ENCODE measurements around the gene TMEM235.

The TMEM235 gene

DNA sequence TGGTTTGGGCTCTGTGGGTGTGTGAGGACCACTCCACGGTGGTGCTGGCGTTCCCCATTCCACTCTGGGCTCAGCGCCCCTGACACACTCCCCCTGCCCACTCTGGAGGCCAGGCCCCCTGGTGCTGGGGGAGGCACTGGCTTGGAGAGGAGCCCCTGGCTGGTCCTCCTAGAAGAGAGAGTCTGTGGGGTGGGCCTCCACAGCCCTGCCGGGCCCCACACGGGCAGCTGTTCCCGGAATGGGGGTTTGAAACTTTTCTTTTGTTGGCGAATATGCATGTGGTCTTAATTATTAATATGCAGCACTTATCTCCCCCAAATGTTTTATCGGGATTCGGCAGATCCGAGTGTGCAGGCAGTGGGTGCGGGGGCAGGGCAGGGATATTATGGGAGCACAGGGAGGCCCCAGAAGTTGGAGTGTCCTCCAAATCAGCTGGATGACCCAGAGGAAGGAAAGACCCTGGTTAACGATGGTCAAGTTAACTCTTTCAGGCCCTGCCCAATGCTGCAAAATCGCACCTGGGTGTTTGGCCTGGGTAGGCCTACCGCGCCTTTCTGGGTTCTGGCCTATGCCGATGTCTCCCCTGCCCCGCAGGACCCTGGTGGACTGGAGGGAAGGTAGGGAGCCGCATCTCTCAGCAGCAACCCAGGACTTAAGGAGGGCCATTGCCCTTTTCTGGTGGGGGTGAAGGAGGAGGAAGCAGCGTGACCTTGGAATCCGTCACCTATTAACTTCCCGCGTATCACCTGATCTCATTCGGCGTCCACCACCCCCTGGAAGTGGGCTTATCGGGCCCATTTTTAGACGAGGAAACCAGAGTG is 36.0 kb downstream of the TMEM235 start:
- Histone ChIP-seq H3K4me3 (ENCODE audit: low read depth, low read length) (no peak overlapping the region), H3K27me3 (no peaks in the 10 kb centered on the region), H3K9me3 (no peaks in the 10 kb centered on the region), H3K4me1 (peaks cover 44% of the 10 kb centered on the region), H3K36me3 (no peaks in the 10 kb centered on the region)
- TF ChIP-seq, protein P1, sequence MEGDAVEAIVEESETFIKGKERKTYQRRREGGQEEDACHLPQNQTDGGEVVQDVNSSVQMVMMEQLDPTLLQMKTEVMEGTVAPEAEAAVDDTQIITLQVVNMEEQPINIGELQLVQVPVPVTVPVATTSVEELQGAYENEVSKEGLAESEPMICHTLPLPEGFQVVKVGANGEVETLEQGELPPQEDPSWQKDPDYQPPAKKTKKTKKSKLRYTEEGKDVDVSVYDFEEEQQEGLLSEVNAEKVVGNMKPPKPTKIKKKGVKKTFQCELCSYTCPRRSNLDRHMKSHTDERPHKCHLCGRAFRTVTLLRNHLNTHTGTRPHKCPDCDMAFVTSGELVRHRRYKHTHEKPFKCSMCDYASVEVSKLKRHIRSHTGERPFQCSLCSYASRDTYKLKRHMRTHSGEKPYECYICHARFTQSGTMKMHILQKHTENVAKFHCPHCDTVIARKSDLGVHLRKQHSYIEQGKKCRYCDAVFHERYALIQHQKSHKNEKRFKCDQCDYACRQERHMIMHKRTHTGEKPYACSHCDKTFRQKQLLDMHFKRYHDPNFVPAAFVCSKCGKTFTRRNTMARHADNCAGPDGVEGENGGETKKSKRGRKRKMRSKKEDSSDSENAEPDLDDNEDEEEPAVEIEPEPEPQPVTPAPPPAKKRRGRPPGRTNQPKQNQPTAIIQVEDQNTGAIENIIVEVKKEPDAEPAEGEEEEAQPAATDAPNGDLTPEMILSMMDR (IDR thresholded peaks at IDR 0.05; ENCODE audit: low read depth, low read length) = no peak
- no peak for DNase-seq

GRCh38 chr17:78268191-78268874 is 36.9 kb downstream of the TMEM235 start:
- TF ChIP-seq, protein P1 (IDR thresholded peaks at IDR 0.05; ENCODE audit: low read depth, low read length) = no peak
- H3K27me3 ChIP-seq = no peaks in the 10 kb centered on the region
- H3K36me3 ChIP-seq = no peaks in the 10 kb centered on the region
- no peaks in the 10 kb centered on the region for H3K9me3 ChIP-seq
- H3K4me3 ChIP-seq (ENCODE audit: low read depth, low read length) = no peak overlapping the region
- no peak for DNase-seq
- peaks cover 39% of the 10 kb centered on the region for H3K4me1 ChIP-seq

DNA sequence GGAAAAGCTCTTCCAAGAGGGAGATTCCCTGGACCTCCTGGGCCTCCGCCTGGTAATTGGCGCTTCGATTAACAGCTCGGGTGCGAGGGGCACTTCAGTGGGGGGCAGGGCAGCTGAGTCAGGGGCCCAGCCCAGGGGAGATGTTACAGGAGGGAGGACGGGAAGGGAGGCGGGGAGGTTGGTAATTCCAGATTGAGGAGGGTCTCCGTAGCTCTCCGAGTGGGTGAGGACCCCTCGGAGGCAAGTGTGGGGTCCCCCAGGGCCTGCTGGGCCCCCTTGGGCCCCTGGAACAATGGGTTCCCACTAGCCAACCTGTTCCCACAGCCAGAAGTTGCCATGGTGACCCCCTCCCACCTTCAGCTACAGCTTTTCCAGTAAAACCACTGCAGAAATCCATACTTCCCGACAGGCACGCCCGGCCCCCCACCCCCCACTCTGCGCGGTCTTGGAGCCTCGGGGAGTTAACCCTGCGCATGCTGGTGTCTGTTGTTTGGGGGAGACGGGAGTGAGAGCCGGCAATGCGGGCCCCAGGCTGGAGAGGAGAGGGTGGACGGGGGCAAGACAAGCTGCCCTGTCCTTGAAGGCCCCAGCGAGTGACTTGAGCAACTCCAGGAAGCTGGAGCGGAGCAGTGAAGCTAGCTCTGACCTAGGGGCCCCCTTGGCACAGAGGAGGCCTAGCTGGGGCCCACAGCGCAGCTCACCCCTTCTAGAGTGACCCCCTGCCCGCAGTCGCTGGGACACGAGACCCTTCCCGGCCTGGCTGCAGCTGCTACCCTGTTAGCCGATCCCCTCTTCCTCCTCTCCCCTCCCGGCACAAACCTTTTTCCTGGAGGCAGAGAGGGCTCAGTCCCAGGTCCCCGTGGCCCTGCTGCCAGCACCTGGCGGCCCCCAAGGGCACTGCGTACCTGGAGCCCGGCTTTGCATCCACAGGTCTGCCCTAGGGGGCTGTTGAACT is 37.8 kb downstream of the TMEM235 start:
- H3K4me3 ChIP-seq (ENCODE audit: low read depth, low read length) = no peak overlapping the region

DNA sequence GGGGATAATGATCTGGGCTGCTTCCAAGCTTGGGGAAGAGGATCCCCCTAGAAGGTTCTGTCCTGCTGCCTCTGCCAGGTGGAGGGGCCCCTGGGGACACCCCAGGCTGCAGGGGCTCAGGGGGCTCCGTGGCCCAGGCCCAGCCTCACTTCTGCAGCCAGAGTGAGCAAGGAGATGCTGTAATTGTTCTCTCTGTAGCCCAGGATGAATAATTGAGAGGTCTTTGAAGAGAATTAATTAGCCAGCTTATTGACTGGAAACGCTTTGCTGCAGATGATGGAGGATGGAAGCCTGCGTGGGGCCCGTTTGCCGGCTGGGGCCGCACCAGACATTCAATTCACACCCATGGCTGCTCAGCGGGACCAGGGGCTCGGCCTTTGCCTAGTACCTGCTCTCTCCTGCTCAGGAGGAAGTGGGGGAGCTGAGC is 38.5 kb downstream of the TMEM235 start:
- peaks cover 34% of the 10 kb centered on the region for H3K4me1 ChIP-seq
- no peak overlapping the region for H3K4me3 ChIP-seq (ENCODE audit: low read depth, low read length)
- no peak for DNase-seq
- no peaks in the 10 kb centered on the region for H3K27me3 ChIP-seq
- TF ChIP-seq, protein P1 (IDR thresholded peaks at IDR 0.05; ENCODE audit: low read depth, low read length) = no peak
- no peaks in the 10 kb centered on the region for H3K36me3 ChIP-seq
- no peaks in the 10 kb centered on the region for H3K9me3 ChIP-seq

More for the DNA sequence above, 37.8 kb downstream of the TMEM235 start:
- Histone ChIP-seq H3K9me3 (no peaks in the 10 kb centered on the region), H3K36me3 (no peaks in the 10 kb centered on the region), H3K4me1 (peaks cover 34% of the 10 kb centered on the region), H3K27me3 (no peaks in the 10 kb centered on the region)
- TF ChIP-seq, protein P1 (IDR thresholded peaks at IDR 0.05; ENCODE audit: low read depth, low read length) = no peak
- no peak for DNase-seq

DNA sequence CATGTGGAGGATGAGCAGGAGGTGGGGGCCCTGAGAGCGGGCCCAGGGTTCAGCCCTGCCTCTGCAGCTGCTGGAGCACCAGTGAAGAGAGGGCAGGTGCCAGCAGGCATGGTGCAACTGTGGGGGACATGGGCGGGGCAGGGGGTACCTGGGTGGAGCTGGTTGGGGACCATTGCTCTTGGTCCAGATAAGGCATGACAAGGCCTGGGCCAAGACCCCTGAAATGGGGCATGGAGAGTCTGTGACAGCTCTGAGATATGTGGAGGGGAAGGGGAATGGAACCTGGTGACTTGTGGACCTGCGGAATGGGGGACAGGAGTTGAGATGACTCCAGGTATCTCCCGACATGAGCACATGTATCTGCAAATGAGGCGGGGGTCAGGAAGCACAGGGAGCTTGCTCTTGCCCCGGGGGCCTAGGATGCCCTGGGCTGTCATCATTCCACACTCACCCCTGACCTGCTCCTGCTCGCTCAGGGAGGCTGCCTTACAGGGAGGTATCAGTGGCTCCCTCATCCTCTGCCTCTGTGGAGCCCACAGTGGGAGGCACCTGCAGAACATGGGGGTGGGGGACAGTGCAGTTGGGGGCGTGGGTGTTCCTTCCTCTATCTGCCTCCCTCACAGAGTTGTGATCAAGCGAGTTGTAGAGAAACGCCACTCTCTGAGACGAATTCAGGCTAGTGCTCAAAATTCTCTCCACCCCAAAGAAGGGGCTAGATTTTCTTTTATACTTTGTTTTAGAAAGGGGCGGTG is 40.2 kb downstream of the TMEM235 start:
- H3K36me3 ChIP-seq = no peaks in the 10 kb centered on the region
- H3K4me1 ChIP-seq = peaks cover 34% of the 10 kb centered on the region
- no peak overlapping the region for H3K4me3 ChIP-seq (ENCODE audit: low read depth, low read length)
- no peaks in the 10 kb centered on the region for H3K9me3 ChIP-seq
- H3K27me3 ChIP-seq = no peaks in the 10 kb centered on the region
- TF ChIP-seq, protein P1 (IDR thresholded peaks at IDR 0.05; ENCODE audit: low read depth, low read length) = no peak
- DNase-seq = no peak

All from BE2C (cell line).